Fibroblast of villous mesenchyme (primary cell): ENCODE data around the gene CLCC1. TPM values are rescaled to one million over a fixed set of nuclear protein-coding genes. Genes with fewer than 3 reads are reported as not detected.
"Not testable (repeated sequence)": the region's sequence is repeated elsewhere in the genome, so short reads cannot be mapped to it uniquely, and the experiment has no call there.

Source experiments
- DNase-seq: peaks from one replicate; pipeline ENCODE4 v3.0.0-alpha.2; 2010; ENCODE audit warnings: low read depth
- H3K4me3 ChIP-seq: 2 replicates; pipeline ENCODE4 v1.5.1; 2011; ENCODE audit warnings: low read depth, mild to moderate bottlenecking, low read length
- total RNA-seq: library from RNA; depleted of rRNA; stranded (reverse); fragments of >200 nt; gene quantifications from 2 replicates; pipeline ENCODE4 v1.2.3, GENCODE V29; 2012
- TF ChIP-seq, protein P1 (sequence below): IDR thresholded peaks from 2 replicates; pipeline ENCODE4 v1.5.1; 2012; ENCODE audit warnings: low read depth, mild to moderate bottlenecking, low read length; ENCODE audit not compliant: insufficient read depth

The CLCC1 gene, protein sequence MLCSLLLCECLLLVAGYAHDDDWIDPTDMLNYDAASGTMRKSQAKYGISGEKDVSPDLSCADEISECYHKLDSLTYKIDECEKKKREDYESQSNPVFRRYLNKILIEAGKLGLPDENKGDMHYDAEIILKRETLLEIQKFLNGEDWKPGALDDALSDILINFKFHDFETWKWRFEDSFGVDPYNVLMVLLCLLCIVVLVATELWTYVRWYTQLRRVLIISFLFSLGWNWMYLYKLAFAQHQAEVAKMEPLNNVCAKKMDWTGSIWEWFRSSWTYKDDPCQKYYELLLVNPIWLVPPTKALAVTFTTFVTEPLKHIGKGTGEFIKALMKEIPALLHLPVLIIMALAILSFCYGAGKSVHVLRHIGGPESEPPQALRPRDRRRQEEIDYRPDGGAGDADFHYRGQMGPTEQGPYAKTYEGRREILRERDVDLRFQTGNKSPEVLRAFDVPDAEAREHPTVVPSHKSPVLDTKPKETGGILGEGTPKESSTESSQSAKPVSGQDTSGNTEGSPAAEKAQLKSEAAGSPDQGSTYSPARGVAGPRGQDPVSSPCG
- total RNA-seq: 26.7 and 41.9 TPM in 2 replicates

DNA sequence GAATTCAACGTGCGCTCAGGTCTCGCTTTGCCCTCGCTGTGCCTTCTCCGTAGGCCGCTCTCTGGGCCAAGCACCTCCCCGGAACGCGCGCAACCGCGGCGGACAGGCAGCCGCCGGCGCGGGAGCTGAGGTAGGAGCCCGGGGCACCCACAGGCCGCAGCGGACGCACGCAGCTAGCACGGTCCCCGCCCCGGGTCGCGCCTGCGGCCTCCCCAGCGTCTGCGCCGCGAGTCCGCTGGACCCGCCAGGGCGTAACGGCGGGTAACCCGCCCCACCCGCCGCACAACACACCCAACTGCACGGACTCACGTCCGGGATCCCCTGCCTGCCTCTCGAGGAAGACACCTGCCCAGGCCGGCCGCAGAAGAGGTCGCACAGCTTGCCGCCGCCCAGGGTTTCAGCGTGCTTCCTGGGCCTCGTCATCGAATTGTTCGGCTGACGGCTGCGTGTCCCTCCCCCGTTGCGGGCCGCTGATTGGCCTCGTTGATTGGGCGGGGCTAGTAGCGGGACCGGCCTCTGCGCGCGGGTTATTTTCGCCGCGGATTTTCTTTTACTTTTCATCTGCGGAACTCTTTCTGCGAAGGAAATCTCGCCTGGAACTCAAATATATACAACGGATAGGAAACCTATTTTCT is at the start of gene CLCC1:
Gene CLCC1, minus strand, starts transcription at position 433 of the 635 bp plus-strand sequence. CDS start 13,047 bp downstream, outside the sequence.
- peak within 1 kb of the TSS; percentile 79 for H3K4me3 ChIP-seq
- TF ChIP-seq, protein P1, sequence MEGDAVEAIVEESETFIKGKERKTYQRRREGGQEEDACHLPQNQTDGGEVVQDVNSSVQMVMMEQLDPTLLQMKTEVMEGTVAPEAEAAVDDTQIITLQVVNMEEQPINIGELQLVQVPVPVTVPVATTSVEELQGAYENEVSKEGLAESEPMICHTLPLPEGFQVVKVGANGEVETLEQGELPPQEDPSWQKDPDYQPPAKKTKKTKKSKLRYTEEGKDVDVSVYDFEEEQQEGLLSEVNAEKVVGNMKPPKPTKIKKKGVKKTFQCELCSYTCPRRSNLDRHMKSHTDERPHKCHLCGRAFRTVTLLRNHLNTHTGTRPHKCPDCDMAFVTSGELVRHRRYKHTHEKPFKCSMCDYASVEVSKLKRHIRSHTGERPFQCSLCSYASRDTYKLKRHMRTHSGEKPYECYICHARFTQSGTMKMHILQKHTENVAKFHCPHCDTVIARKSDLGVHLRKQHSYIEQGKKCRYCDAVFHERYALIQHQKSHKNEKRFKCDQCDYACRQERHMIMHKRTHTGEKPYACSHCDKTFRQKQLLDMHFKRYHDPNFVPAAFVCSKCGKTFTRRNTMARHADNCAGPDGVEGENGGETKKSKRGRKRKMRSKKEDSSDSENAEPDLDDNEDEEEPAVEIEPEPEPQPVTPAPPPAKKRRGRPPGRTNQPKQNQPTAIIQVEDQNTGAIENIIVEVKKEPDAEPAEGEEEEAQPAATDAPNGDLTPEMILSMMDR: no peak
- peak; percentile 92 for DNase-seq

DNA sequence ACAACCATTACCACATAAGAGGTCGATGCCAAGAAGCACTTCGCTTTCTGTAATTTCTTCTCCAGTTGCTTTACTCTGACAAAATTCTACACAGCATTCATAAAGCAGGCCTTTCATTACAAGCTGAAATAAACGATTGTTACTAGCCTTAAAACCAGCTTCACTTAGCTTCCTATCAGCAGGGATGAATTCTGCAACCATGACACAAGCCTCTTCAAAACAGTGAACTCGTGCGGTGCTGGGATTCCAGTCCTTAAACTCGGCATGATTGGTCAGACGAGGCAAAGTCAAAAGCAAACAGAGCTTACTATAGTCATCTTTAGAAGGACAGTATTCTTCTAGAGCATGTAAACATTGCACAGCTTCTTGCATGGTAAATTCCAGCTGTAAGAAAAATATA is 48.1 kb upstream of the CLCC1 start:
- no peak overlapping the region for H3K4me3 ChIP-seq
- no peak for DNase-seq
- TF ChIP-seq, protein P1: no peak

DNA sequence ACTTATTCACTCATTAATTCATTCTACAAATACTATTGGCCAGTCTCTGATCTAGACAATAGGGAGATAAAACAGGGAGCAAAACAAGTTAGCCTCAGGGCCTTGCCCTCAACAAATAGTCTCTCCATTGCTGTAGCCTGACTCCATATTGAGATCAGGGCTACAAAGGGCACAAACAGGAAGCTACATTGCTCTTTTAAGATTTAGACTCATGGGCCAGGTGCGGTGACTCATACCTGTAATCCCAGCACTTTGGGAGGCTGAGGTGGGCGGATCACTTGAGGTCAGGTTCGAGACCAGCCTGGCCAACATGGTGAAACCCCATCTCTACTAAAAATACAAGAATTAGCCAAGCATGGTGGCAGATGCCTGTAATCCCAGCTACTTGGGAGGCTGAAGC is 33.3 kb upstream of the CLCC1 start:
- DNase-seq, H3K4me3 ChIP-seq: not testable (repeated sequence)

DNA sequence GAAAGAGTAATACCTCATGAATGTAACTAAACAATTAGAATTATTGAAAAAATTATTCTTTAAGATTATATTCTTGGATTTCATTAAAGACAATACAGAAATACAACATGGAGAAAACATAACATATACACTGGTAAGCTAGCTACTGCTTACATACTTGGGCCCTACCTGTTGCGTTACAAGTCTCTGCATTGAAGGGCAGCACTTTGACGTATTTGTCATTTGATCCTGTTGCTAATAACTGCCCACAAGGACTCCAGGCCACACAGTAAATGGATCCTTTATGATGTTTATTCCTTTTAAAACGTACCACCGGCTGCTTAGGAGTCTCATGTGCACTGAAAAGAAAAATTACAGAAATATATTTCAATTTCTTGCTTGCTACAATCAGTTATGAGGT is 19.8 kb upstream of the CLCC1 start:
- no peak overlapping the region for H3K4me3 ChIP-seq
- DNase-seq: no peak
- TF ChIP-seq, protein P1: no peak

DNA sequence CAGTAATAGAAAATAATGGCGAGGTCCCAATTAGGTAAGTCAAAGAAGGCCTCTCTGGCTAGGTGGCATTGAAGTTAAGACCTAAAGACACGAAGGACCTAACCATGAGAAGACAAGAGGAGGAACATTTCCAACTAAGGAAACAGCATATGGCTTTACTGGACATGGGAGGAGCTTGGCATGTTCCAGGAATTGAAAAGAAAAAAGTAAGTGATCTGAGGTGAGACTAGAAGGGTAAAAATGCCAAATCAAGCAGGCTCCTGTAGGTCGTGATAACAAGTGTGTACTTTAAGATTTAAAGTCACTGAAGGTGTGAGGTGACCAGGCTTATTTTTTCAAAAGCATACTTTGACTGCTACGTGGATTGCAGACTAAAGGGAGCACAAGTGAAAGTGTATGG is 13.4 kb upstream of the CLCC1 start:
- TF ChIP-seq, protein P1: no peak
- DNase-seq: no peak
- H3K4me3 ChIP-seq: no peak overlapping the region

DNA sequence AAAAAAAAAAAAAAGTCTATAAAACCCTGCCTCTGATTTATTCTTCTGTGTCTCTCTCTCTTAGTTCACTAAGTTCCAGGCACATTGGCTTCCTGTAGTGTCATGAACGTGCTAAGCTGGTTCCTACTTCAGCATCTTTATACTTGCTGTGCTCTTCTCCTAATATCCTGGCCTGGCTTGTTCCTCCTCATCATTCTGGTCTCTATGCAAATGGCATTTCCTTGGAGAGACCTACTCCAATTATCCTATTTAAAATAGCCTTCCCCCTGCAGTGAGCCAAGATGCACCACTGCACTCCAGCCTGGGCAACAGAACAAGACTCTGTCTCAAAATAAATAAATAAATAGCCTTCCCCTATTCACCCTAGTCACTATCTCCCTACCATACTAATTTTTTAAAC is 9.7 kb upstream of the CLCC1 start:
- TF ChIP-seq, protein P1: no peak
- no peak overlapping the region for H3K4me3 ChIP-seq
- no peak for DNase-seq

DNA sequence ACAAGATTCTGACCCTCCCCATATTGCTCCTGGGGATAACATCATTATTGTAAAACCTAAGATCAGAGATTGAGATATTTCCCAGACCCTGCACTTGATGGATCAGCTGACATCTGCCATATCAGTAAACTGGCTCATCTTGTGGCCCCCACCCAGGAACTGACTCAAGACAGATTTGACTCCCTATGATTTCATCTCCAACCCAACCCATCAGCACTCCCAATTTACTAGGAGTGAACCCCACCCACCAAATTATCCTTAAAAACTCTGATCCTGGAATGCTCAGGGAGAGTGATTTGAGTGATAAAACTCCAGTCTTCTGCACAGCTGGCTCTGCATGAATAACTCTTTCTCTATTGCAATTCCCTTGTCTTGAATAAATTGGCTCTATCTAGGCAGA is 6.1 kb upstream of the CLCC1 start:
- H3K4me3 ChIP-seq: no peak overlapping the region
- TF ChIP-seq, protein P1: no peak
- DNase-seq: no peak
